CD4-positive, alpha-beta T cell treated with Interleukin-15 for 4 hours (primary cell): ENCODE measurements around the gene DESI2.
"Not testable (repeated sequence)": the region's sequence is repeated elsewhere in the genome, so short reads cannot be mapped to it uniquely, and the experiment has no call there.

Experiments
- DNase-seq: peaks from one replicate; pipeline ENCODE4 v3.0.0-alpha.2; 2020; ENCODE audit warnings: low spot score

DESI2 gene

DNA sequence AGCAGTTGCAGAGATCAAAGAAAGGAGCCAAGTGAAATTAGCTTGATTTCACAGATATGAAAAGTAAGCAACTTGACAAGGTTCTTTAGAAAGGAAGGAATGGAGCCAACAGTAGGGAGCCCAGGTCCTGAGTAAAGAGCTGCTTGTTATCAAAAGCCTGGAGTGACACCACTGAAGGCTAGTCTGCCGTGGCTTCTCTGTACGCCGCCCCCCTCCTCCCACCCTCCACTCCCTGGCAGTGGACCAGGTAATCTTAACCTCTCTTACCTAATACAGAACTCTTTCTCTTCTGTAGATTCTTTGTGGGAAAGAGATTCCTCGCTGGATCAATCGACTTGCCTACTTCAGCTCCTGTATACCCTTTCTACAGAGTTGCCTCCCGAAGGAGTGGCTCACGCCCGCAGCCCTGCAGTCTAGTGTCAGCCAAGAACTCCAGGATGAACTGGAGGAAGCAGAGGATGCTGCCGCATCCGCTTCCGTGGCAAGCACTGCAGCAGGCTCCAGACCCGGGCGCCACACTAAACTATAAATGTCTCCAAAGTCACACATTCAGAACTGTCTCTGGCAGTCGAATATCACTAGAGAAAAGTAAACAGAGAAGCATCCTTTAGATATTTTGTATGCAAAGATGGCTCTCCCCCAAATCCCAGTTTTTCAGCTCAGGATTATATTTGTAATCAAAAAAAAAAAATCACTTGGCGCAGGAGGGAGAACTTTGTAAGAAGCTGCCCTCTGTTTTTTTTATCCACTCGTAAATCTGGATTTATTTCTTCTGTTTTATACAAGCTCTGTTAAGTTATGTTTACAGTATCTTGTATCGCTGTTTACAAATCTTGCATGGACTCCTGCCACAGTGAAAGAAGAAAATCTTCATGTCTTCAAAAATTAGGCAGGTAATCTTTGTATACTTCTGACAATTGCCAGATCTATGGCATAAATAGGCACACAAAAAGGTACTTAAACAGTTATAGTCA lies 52.6 kb downstream of the DESI2 start:
- no peak for DNase-seq

DNA sequence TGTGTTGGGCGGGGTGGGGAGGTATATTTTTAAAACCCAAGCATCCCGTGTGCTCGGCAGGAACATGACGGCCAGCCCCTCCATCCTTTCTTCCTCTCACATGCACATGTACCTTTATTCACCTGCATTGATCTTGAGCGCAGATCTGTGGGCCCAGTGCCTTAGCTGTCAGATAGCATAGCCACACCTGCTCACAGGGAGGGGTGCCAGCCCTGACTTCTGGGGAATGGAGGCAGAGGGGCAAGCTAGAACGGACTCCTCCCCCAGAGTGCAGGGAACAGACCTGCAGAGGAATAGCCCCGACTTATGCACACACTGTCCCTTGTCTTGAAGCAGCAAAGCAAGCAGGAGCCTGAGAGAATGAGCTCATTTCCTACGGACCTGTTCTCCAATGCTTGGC lies 56.1 kb downstream of the DESI2 start:
- no peak for DNase-seq

DNA sequence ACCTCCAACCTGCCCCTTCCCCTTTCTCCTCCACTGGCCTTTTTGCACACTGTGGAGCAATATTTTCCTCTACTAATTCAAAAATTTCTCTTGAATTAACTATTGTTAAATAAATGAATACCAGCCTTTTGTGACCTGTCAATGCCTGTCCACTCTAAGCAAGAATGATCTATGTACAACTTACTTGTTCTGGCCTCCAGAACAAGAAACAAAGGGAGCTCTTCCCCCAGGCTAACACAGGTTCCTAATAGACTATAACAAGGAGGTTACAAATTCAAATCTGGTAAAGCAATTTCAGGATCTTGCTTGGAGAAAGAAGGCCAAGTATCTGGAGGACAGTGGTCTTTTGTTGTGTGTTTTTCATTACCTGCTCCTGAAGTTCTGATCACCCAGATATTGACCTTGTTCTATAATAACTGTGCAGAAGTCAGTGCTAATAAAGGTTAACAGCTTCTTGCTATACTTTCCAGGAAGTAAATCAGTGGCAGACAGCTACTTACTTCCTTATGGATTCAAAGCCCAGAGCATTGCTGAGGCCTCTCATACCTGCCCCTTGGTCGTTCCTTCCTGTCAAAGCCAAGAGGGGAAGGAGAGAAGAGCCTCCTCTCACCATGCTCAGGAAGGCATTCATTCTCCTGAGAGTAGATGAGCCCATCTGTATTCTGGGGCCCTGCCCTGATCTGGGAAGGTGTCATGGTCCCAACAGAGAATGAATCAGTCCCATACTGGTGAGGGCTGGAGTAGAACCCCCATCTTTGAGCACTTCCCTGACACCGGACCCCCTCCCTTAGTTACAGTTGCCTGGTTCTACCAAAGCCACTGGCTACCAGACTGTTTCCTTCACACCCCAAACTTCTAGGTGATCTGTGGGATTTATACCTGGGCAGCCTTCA lies 56.8 kb downstream of the DESI2 start:
- no peak for DNase-seq

DNA sequence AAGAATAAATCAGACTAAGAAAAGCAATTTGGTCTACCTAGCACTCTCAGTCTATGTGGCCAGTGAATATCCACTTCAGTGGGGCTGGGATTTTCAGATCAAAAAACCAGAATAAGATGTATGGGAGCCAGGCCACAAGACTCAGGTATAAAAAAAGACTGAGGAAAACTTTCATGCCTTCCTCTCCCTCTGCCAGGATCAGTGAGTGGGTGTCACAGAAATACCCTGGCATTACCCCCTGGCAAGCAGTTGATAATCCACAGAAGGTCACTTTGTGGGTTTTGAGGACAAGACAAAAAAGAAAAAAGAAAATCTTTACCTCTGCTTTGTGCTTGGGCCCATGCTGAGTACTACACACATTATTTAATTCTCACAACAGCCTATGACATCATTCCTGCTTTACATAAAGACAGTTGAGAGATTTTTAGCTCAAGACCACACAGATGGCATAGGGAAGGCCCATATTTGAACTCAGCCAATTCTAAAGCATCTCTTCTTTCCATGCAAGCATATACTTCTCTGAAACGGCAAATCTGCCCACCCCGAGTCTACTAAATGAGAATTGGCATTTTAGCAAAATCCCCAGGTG lies 57.6 kb downstream of the DESI2 start:
- DNase-seq: no peak

DNA sequence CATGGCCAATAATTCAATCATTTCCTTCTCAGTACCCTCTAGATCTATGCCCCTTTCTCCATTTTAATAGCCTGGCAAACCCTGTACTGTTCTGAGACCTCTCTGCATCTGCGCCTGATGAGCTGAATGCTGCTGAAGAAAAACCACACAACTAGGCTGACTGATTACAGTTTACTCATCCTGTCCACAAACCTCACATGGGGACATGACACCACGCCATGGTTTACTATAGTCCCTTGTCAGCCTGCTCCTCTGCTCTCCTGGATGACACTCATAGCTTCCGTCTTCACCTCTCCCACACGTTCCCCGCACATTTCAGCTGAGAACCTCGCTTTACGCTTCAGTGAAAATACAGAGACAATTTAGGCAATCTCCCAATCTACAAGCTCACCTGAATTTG lies 59.7 kb downstream of the DESI2 start:
- no peak for DNase-seq

DNA sequence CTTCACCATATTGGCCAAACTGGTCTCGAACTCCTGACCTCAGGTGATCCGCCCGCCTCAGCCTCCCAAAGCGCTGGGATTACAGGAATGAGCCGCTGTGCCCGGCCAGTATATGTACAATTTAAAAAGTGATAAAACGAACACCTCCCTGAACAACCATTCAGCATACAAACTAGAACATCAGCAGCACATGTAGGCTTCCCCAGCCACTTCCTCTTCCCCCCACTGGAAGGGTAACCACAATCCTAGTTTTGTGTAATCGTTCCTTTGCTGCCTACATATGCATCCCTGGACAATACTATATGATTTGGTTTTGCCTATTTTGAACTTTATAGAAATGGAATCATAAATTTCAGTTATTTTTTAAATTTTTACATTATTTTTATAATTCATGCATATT lies 60.4 kb downstream of the DESI2 start:
- no peak for DNase-seq

DNA sequence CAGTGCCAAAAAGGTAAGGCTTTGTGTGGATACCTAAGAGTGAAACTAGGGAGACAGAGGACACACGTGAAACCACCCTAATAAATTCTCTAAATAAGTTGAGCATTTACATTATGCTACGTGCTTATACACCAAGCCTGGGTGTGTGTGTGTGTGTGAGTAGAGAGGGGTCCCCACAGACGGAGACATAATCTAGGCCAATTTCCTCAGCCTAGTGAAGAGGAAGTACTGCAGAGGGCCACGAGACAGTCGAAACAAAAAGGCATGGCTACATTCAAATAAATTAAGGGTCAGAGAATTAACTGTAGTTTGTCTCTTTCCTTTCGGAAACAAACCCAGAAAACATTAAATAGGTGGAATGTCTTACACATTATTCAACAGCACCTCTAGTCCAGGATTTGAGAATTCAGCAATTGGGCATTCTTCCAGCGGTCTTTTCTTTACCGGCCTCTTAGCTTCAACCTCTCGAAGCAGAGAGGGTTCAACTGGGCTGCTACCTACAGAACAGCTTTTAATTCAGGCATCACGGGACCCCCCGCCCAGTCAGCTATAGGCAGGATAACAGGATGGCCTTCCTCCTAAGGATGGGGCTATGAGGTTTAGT lies 75.0 kb downstream of the DESI2 start:
- no peak for DNase-seq

DNA sequence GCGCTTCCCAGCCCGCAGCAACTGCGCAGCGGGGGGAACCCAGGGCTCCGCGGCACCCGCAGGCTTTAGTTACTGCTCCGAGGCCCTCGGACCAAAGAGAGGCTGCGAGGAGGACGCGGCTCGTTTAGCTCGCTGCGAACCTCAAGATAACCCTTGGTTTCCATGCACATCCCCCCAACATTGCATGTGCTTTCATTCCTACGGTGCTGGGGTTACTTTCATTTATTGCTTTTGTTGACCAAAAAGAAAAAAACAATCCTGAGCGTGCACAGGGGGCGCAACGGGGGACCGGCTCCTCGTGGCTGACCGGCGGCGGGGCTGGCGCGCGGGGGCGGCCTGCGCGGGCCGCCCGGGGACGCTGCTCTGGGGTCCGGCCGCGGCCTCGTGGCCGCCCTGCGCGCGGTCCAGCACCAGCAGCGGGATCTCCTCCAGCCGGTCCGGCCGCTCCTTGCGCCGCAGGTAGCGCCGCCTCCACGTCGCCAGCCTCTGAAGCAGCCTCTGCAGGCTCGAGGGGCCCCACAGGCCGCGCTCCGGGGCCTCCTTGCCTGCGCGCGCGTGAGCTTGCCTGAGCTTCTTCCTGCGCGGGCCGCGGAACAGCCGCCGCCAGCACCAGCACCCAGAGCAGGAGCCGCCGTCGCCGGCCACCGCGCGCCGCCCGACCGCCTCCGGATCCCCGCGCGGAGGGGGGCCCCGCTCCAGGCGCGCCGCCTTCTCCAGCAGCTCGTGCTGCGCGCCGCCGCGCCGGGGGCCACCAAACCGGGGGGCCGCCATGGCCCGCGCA lies 77.4 kb downstream of the DESI2 start:
- DNase-seq: no peak

DNA sequence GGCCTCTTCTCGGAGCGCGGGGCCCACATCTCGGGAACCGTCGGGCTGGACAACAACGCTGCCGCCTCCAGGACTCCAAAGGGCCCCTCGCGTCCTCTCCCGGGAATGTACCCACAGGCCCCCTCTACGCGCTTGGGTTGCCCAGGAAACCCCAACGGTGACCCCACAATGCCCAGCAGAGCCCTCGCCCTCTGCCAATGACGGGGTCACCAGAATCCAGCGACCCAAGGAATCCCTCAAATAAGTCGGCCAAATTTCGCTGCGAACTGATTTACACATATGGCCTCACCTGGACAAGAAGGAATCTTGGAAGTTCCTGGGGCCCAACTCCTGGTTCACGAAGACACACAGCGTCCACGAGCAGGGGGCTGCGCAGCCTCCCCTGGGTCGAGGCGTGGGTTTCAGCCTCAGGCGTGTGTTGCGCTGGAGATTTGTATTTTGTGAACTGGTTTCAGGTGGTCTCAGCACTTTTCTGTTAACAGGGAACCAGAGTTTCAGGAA lies 78.1 kb downstream of the DESI2 start:
- no peak for DNase-seq

DNA sequence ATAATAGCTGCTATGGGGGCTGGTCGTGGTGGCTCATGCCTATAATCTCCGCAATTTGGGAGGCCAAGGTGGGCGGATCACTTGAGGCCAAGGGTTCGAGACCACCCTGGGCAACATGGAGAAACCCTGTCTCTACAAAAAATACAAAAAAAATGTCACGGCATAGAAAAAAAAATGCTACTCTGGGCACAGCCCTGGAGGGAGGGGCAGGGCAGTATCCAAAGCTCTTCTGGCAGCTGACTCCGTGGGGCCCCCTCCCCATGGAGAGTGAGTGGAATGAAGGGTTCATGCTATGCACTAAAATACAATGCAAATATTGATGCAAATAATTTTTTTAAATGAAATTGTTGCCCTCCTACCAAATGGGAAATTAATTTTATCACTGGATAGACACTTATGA lies 78.7 kb downstream of the DESI2 start:
- no peak for DNase-seq

DNA sequence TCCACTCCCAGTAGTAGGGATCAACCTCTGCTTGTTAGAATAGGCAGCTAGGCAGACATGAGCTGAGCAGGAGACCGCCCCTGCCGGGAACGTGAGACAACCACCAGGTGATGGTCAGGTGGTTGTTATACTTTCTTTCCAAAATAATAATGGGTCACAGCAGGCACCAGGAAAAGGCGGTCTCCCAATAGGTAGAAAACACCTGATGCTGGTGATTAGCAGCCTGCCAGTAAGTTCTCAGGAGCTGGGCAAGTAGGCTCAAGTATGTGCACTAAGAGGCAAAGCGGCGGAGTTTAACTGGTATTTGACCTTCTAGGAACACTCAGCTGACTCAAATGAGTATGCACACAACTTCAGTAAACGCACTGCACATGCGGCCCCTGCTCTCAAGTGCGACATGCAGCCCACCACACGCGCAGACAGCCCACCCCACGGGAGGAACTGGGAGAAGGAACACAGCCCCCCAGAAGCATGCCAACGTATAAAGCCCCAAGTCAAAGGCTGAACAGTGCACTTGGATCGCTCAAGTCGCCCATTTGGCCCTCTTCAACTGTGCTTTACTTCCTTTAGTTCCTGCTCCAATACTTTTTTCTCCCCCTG lies 80.0 kb downstream of the DESI2 start:
- DNase-seq: no peak

DNA sequence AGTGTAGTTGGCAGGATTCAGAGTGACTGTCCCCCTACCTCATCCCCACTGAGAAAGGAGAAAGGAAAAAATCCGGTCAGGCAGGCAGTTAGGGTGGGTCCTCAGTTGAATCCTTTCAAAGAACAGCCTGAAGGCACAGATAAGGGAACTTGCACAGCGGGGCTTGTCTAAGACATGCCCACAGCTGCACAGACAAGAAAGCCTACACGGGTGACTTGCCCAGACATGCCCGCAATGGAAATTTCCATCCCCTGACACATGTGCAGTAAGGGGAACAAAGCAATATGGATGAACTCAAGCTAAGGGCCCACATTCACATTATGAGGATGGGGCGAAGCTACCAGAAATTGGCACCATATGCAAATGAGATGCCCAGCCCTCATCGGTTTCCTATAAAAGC lies 82.5 kb downstream of the DESI2 start:
- DNase-seq: no peak

DNA sequence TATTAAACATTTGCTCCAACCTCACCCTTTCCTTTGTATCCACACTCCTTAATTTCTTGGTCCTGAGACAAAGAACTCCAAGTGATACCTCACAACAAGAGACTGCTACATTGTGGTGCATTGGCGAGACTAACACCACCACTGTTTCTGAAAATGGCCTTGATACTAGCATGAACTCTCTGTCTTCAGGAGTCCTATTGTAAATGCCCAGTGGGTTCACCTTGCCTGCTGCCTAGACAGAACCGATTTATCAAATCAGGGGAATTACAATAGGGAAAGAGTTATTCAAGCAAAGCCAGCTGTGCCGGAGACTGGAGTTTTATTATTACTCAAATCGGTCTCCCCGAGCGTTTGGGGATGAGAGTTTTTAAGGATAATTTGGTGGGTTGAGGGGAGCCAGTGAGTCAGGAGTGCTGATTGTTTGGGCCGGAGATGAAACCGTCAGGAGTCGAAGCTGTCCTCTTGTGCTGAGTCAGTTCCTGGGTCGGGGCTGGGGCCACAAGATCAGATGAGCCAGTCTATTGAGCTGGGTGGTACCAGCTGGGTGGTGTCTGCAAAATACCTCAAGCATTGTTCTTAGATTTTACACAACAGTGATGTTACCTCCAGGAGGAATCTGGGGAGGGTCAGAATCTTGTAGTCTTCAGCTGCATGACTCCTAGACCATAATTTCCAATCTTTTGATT lies 83.1 kb downstream of the DESI2 start:
- DNase-seq: no peak

DNA sequence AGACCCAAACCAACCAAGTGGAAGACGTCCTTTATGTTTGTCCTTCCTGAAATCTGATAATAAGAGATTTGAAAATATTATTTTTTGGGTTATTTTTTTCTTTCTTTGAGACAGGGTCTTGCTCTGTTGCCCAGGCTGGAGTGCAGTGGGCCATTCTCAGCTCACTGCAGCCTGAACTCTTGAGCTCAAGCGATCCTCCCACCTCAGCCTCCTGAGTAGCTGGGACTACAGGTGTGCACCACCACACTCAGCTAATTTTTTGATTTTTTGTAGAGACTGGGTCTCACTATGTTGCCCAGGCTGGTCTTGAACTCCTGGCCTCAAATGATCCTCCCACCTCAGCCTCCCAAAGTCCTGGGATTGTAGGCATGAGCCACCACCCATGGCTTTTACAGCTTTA lies 86.2 kb downstream of the DESI2 start:
- DNase-seq: not testable (repeated sequence)

DNA sequence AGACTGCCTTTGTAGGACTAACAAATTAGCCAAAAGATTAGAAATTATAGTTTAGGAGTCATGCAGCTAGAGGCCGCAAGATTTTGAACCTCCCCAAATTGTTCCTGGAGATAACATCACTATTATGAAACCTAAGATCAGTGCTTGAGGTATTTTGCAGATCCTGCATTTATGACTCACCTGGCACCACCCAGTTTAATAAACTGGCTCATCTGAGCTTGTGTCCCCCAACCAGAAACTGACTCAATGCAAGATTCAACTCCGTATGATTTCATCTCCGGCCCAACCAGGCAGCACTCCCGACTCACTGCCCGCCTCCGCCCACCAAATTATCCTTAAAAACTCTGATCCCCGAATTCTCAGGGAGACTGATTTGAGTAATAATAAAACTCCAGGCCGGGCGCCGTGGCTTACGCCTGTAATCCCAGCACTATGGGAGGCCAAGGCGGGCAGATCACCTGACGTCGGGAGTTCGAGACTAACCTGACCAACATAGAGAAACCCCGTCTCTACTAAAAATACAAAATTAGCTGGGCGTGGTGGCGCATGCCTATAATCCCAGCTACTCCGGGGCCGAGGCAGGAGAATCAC lies 87.2 kb downstream of the DESI2 start:
- not testable (repeated sequence) for DNase-seq

DNA sequence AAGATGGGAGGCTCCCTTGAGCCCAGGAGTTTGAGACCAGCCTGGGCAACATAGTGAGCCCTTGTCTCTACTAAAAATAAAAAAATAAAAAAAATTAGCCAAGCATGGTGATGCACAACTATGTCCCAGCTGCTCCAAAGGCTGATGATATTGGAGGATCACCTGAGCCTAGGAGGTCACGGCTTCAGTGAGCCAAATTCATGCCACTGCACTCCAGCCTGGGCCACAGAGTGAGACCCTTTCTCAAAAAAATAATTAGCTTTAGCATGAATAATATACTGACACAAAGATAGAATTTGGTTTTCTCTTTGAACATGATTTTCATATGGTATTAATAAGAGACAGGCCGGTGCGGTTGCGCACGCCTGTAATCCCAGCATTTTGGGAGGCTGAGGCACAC lies 88.8 kb downstream of the DESI2 start:
- no peak for DNase-seq

DNA sequence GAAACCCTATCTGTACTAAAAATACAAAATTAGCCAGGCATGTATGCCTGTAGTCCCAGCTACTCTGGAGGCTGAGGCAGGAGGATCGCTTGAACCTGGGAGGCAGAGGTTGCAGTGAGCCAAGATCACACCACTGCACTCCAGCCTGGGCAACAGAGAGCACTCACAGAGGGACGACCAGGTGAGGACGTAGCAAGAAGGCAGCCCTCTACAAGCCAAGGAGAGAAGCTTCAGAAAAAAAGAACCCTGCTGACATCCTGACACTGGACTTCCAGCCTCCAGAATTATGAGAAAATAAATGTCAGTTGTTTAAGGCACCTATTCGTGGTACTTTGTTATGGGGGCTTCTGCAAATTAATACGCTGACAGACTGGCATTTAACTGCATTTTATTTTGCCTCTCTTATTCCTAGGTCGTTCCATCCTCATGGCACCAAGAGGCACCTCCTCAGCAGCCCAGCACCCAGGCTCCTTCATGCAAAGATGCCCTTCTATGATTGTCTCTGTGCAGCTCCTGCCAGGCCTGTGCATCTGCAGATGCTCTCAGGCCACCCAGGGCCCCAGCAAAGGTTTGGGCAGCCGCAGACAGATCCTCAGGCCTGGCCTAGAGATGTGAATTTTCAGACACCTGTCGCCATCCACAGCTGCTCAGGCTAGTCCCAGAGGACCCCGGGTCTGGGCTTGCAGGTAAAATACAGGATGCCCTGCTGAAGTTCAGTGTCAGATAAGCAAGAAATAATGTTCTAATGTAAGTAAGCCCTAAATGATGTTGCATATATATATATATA lies 96.5 kb downstream of the DESI2 start:
- DNase-seq: no peak

DNA sequence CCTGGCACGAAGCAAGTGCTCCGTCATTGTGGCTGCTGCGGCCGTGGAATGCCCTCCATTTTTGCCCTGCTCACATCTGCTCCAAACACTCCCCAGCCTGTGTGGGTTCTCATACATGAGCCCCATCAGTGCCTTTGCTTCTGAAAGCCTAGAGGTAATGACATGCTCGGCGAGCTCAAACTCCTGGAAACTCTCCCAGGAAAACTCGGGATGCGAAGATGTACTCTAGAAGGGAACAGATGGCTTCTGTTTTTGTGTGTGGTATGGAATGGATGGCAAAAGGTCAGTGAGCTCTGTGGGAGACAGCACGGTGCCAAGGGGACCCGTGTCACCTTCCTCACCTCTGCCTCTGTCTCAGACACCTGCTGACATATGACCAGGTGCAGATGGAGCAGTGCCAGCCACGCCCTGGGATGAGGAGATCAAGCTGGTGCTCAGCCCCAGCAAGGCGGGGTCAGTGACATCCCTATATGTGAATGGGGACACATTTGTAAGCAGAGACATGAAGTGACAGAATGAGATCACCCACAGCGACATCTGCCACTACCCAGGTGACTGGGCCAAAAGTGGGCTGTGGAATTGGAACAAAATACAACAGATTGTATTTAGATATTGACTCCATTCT lies 98.5 kb downstream of the DESI2 start:
- no peak for DNase-seq
